CD14-positive monocyte (primary cell): ENCODE data around the gene SLC46A3. TPM values are rescaled to one million over a fixed set of nuclear protein-coding genes. Genes with fewer than 3 reads are reported as not detected.

Experiments
- DNase-seq, 3 donors: peaks; one replicate each; pipeline ENCODE4 v3.0.0-alpha.2; 2011 to 2022
- H2AFZ ChIP-seq: 2 replicates; pipeline ENCODE4 v1.6.0; 2012; ENCODE audit warnings: mild to moderate bottlenecking, low read depth, low read length, inconsistent platforms; ENCODE audit not compliant: insufficient read depth, poor library complexity, severe bottlenecking
- H3K27ac ChIP-seq, 2 donors: 1 replicate in 1 of 2; 2 replicates in 1 of 2; pipeline ENCODE4 v1.5.1; 2012 to 2013; ENCODE audit warnings: low read length in 2 of 2, control low read depth in 1 of 2, inconsistent platforms in 1 of 2, low read depth in 1 of 2, mild to moderate bottlenecking in 1 of 2
- H3K27me3 ChIP-seq, 2 donors: one replicate each; pipeline versions ENCODE4 v1.6.0 to v1.6.1; 2011 to 2013; ENCODE audit warnings: low read length in 2 of 2; ENCODE audit not compliant: control insufficient read depth in 2 of 2, insufficient read depth in 2 of 2
- H3K36me3 ChIP-seq, 2 donors: replicated peaks in 1 of 2; 1 replicate in 1 of 2; 2 replicates in 1 of 2; pipeline versions ENCODE4 v1.5.1 to v1.6.1; 2012 to 2013; ENCODE audit warnings: low read length in 2 of 2, control low read depth in 1 of 2, inconsistent platforms in 1 of 2, mild to moderate bottlenecking in 1 of 2; ENCODE audit not compliant: insufficient read depth in 2 of 2, control insufficient read depth in 1 of 2
- H3K4me1 ChIP-seq, 2 donors: 1 replicate in 1 of 2; 2 replicates in 1 of 2; pipeline versions ENCODE4 v1.5.1 to v1.6.1; 2012 to 2013; ENCODE audit warnings: low read length in 2 of 2, control low read depth in 1 of 2, inconsistent platforms in 1 of 2, mild to moderate bottlenecking in 1 of 2, moderate library complexity in 1 of 2; ENCODE audit not compliant: insufficient read depth in 2 of 2, control insufficient read depth in 1 of 2
- H3K4me2 ChIP-seq: replicated peaks from 2 replicates; pipeline ENCODE3; 2012; ENCODE audit warnings: low read length, moderate library complexity, mild to moderate bottlenecking; ENCODE audit not compliant: poor library complexity, severe bottlenecking; ENCODE audit errors: extremely low read depth
- H3K4me3 ChIP-seq, 3 experiments: fragments of 200-600 bp in 1 of 3; sonication (generic) in 1 of 3; replicated peaks in 1 of 3; 1 replicate in 2 of 3; 2 replicates in 1 of 3; pipeline ENCODE4 v1.5.1; 2011 to 2013; ENCODE audit warnings: low read length in 3 of 3, mild to moderate bottlenecking in 3 of 3, control low read depth in 2 of 3, low read depth in 2 of 3, inconsistent platforms in 1 of 3, moderate library complexity in 1 of 3
- H3K79me2 ChIP-seq: 2 replicates; pipeline ENCODE4 v1.6.0; 2012; ENCODE audit warnings: mild to moderate bottlenecking, control low read depth, inconsistent platforms, low read length, moderate library complexity; ENCODE audit not compliant: insufficient read depth
- H3K9ac ChIP-seq: 2 replicates; pipeline ENCODE4 v1.6.0; 2017; ENCODE audit warnings: low read length, mild to moderate bottlenecking; ENCODE audit not compliant: insufficient read depth, poor library complexity, severe bottlenecking
- H3K9me3 ChIP-seq, 2 donors: replicated peaks in 1 of 2; 1 replicate in 1 of 2; 2 replicates in 1 of 2; pipeline versions ENCODE4 v1.5.1 to v1.6.1; 2012 to 2013; ENCODE audit warnings: low read length in 2 of 2, control low read depth in 1 of 2; ENCODE audit not compliant: control insufficient read depth in 1 of 2, insufficient read depth in 1 of 2
- H4K20me1 ChIP-seq: 2 replicates; pipeline ENCODE4 v1.6.0; 2012; ENCODE audit warnings: mild to moderate bottlenecking, low read length, control low read depth, moderate library complexity; ENCODE audit not compliant: insufficient read depth
- H3K27ac Mint-ChIP-seq, 7 donors: one replicate each; pipeline ENCODE4 v1.8.0; 2020; ENCODE audit warnings: mild to moderate bottlenecking in 7 of 7, mixed read lengths in 7 of 7, moderate library complexity in 6 of 7, inconsistent platforms in 2 of 7
- H3K27me3 Mint-ChIP-seq, 3 donors: one replicate each; pipeline ENCODE4 v1.8.0; 2021 to 2022; ENCODE audit warnings: low read depth in 3 of 3, mild to moderate bottlenecking in 3 of 3, mixed read lengths in 3 of 3, moderate library complexity in 3 of 3, inconsistent platforms in 1 of 3
- H3K36me3 Mint-ChIP-seq, 2 donors: one replicate each; pipeline ENCODE4 v1.8.0; 2020; ENCODE audit warnings: mixed read lengths in 2 of 2, inconsistent platforms in 1 of 2, mild to moderate bottlenecking in 1 of 2
- H3K4me1 Mint-ChIP-seq: one replicate; pipeline ENCODE4 v1.8.0; 2020; ENCODE audit warnings: mild to moderate bottlenecking, mixed read lengths
- H3K4me3 Mint-ChIP-seq, 2 donors: one replicate each; pipeline ENCODE4 v1.8.0; 2020; ENCODE audit warnings: mild to moderate bottlenecking in 2 of 2, mixed read lengths in 2 of 2, moderate library complexity in 1 of 2
- H3K9me3 Mint-ChIP-seq, 7 donors: one replicate each; pipeline ENCODE4 v1.8.0; 2020 to 2022; ENCODE audit warnings: mixed read lengths in 7 of 7, mild to moderate bottlenecking in 6 of 7, moderate library complexity in 6 of 7, inconsistent platforms in 2 of 7
- CTCF ChIP-seq: fragments of 200-600 bp; IDR thresholded peaks from one replicate; pipeline ENCODE4 v1.8.0; 2022; ENCODE audit warnings: antibody characterized with exemption, mild to moderate bottlenecking
- WGBS: methylation state at CpG from one replicate; pipeline ENCODE4 v1.1.5; 2013; ENCODE audit warnings: missing lambda C conversion rate; ENCODE audit not compliant: insufficient coverage; 5-methylcytosine and 5-hydroxymethylcytosine counted together
- intact Hi-C, 2 donors: fragments of 100-400 bp; cut with micrococcal nuclease; formaldehyde crosslinking; loops; one replicate each; pipeline versions ENCODE4 v1.15.0 to v1.15.1; 2023
- polyA plus RNA-seq, 3 donors: library from polyadenylated mRNA; depleted of rRNA in 1 of 3; unstranded in 2 of 3; stranded (reverse) in 1 of 3; fragments of 300-500 nt in 2 of 3; fragments of >200 nt in 1 of 3; fragmentation: Illumina TruSeq in 2 of 3; gene quantifications; 1 replicate in 2 of 3; 2 replicates in 1 of 3; pipeline ENCODE4 v1.2.3, GENCODE V29; 2012 to 2021

Gene SLC46A3
- polyA plus RNA-seq, 3 donors = 8.2 to 21.1 (median 13.8) TPM

GRCh38 chr13:28753208-28753892 is 34.6 kb upstream of the SLC46A3 start:
- no peaks in the 10 kb centered on the region for H3K36me3 ChIP-seq
- no peak overlapping the region for H2AFZ ChIP-seq
- intact Hi-C loops = no loop called here
- peak overlapping the region in 4 of 7 donors; percentile 2 to 80 (median 22) for H3K27ac Mint-ChIP-seq
- peaks cover 37% of the 10 kb centered on the region for H3K4me1 Mint-ChIP-seq
- no peak overlapping the region for H3K4me3 Mint-ChIP-seq
- no peak for TF ChIP-seq CTCF
- H3K9ac ChIP-seq = no peak overlapping the region
- peak in 2 of 3 donors; percentile 32 to 55 for DNase-seq
- H3K9me3 ChIP-seq = peaks cover 0 to 2% of the 10 kb centered on the region in 2 donors
- 44% methylated on average over 2 of the region's 5 CpGs for WGBS
- H3K9me3 Mint-ChIP-seq = peaks cover 3 to 16% (median 8%) of the 10 kb centered on the region in 7 donors
- H3K4me2 ChIP-seq = no peak overlapping the region
- no peaks in the 10 kb centered on the region for H3K36me3 Mint-ChIP-seq
- H3K79me2 ChIP-seq = no peaks in the 10 kb centered on the region
- no peak overlapping the region for H3K4me3 ChIP-seq
- H3K27ac ChIP-seq = no peak overlapping the region
- H3K27me3 Mint-ChIP-seq = peaks cover 0 to 4% (median 3%) of the 10 kb centered on the region in 3 donors
- no peaks in the 10 kb centered on the region for H3K27me3 ChIP-seq
- peaks cover 14 to 39% of the 10 kb centered on the region in 2 donors for H3K4me1 ChIP-seq
- no peaks in the 10 kb centered on the region for H4K20me1 ChIP-seq

- Mint-ChIP-seq H3K27ac (peak overlapping the region in 6 of 7 donors; percentile 42 to 91 (median 86)), H3K36me3 (no peaks in the 10 kb centered on the region), H3K4me3 (peak overlapping the region in 1 of 2 donors; percentile 57), H3K27me3 (peaks cover 0 to 3% (median 2%) of the 10 kb centered on the region in 3 donors), H3K9me3 (peaks cover 0 to 8% (median 0%) of the 10 kb centered on the region in 7 donors), H3K4me1 (peaks cover 37% of the 10 kb centered on the region)
- peak overlapping the region in 1 of 2 donors; percentile 66 for H3K27ac ChIP-seq
- peak in 1 of 3 donors; percentile 33 for DNase-seq
- H3K4me2 ChIP-seq = peak overlapping the region; percentile 37
- H3K36me3 ChIP-seq = no peaks in the 10 kb centered on the region
- no peak overlapping the region for H3K9ac ChIP-seq
- H3K4me1 ChIP-seq = peaks cover 14 to 39% of the 10 kb centered on the region in 2 donors
- H3K27me3 ChIP-seq = no peaks in the 10 kb centered on the region
- no peaks in the 10 kb centered on the region for H3K79me2 ChIP-seq
- H4K20me1 ChIP-seq = no peaks in the 10 kb centered on the region
- no peaks in the 10 kb centered on the region for H3K9me3 ChIP-seq
- H3K4me3 ChIP-seq = peak overlapping the region in 1 of 3 experiments; percentile 13
- 34% methylated on average over 2 of the region's 7 CpGs for WGBS
- TF ChIP-seq CTCF = no peak
- H2AFZ ChIP-seq = no peak overlapping the region
- intact Hi-C loops = no loop called here
These were observed 32.6 kb upstream of the SLC46A3 start for GRCh38 chr13:28751175-28751960.
